CD1c-positive myeloid dendritic cell (primary cell): ENCODE data around the gene IFNB1.

Source experiments
- DNase-seq: peaks from one replicate; pipeline ENCODE4 v3.0.0-alpha.2; 2016; ENCODE audit errors: extremely low spot score

Gene IFNB1

GRCh38 chr9:21077781-21078180 lies at the start of gene IFNB1:
IFNB1 (minus strand) TSS chr9:21077942; CDS start chr9:21077869, 73 bp downstream.
- DNase-seq, result peak; percentile 41

GRCh38 chr9:21121595-21122251 lies 44.0 kb upstream of the IFNB1 start:
- no peak for DNase-seq

GRCh38 chr9:21121079-21121478 lies 43.3 kb upstream of the IFNB1 start:
- DNase-seq, result no peak

- peak; percentile 61 for DNase-seq
These were observed 41.5 kb upstream of the IFNB1 start for GRCh38 chr9:21119093-21119770.

GRCh38 chr9:21114311-21114710 lies 36.6 kb upstream of the IFNB1 start:
- no peak for DNase-seq

- DNase-seq, result peak; percentile 83
These were observed 33.2 kb upstream of the IFNB1 start for GRCh38 chr9:21110708-21111576.

- peak; percentile 58 for DNase-seq
These were observed 27.0 kb upstream of the IFNB1 start for GRCh38 chr9:21104787-21105186.

- DNase-seq, result no peak
These were observed 24.6 kb upstream of the IFNB1 start for GRCh38 chr9:21102305-21102704.

- DNase-seq, result peak; percentile 56
These were observed 20.1 kb upstream of the IFNB1 start for GRCh38 chr9:21097817-21098216.

GRCh38 chr9:21096901-21097255 lies 19.1 kb upstream of the IFNB1 start:
- DNase-seq, result no peak

GRCh38 chr9:21096172-21096900 lies 18.6 kb upstream of the IFNB1 start:
- DNase-seq, result peak; percentile 42

GRCh38 chr9:21095561-21095960 lies 17.8 kb upstream of the IFNB1 start:
- no peak for DNase-seq

- no peak for DNase-seq
These were observed 8.8 kb upstream of the IFNB1 start for GRCh38 chr9:21086538-21086937.

GRCh38 chr9:21085005-21085404 lies 7.3 kb upstream of the IFNB1 start:
- no peak for DNase-seq

GRCh38 chr9:21084242-21084850 lies 6.6 kb upstream of the IFNB1 start:
- no peak for DNase-seq

GRCh38 chr9:21082671-21083070 lies 4.9 kb upstream of the IFNB1 start:
- no peak for DNase-seq

GRCh38 chr9:21081999-21082398 lies 4.3 kb upstream of the IFNB1 start:
- DNase-seq, result no peak

GRCh38 chr9:21081451-21081850 lies 3.7 kb upstream of the IFNB1 start:
- no peak for DNase-seq

GRCh38 chr9:21080793-21081192 lies 3.1 kb upstream of the IFNB1 start:
- no peak for DNase-seq

GRCh38 chr9:21078702-21079101 lies 960 bp upstream of the IFNB1 start:
- DNase-seq, result peak; percentile 10

- no peak for DNase-seq
These were observed 2.3 kb downstream of the IFNB1 start for GRCh38 chr9:21075484-21075883.

GRCh38 chr9:21070906-21071305 lies 6.8 kb downstream of the IFNB1 start:
- no peak for DNase-seq
